ENCODE results near the gene TMEM95. TPM values are rescaled to one million over a fixed set of nuclear protein-coding genes. Genes with fewer than 3 reads are reported as not detected.

The TMEM95 gene
- total and polyA plus RNA-seq, 2 experiments from 2014 or later, result not detected

DNA sequence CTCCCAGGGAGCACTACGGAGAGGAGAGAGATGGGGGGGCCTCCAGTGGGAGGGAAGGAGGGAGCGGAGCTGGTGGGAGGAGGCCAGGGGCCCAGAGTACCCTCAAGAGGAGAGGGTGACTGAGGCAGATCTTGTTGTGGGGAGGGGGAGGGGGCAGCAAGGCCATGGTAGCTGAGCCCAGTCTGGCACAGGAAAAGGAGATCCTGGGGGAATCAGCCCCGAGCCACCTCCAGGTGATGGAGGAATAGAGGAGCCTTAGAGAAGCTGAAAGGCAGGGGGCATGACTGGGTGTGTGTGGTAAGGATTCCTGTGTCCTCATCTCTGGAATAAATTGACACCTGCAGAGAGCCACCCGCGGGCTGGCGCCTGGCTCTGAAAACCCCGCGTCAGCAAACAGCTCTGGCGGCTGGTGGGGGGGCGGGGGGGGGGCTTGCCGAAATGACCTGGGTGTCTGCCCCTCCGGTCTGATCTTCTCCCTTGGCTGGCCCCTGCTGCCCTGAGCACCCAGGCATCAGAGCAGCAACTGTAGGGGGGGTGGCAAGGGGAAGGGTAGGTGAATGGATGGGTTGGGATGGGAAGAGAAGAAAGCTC is 51.4 kb downstream of the TMEM95 start:
- H3K36me3 ChIP-seq (ENCODE audit: insufficient read depth), result peaks cover 3% of the 10 kb centered on the region; the same call in 1 of the 2 replicates
- H3K27ac ChIP-seq (ENCODE audit: low read depth), result no peak overlapping the region
- Mint-ChIP-seq H3K27ac (no peak overlapping the region), H3K36me3 (ENCODE audit: low read depth) (peaks cover 26% of the 10 kb centered on the region), H3K27me3 (ENCODE audit: insufficient read depth, low read depth, poor library complexity) (peaks cover 18% of the 10 kb centered on the region), H3K9me3 (no peaks in the 10 kb centered on the region), H3K4me3 (peak overlapping the region; percentile 93), H3K4me1 (peaks cover 28% of the 10 kb centered on the region)
- ATAC-seq (no peak), DNase-seq (ENCODE audit: low spot score) (peak; percentile 56)
- H3K4me1 ChIP-seq (ENCODE audit: insufficient read depth), result peaks cover 28% of the 10 kb centered on the region
- peaks cover 8% of the 10 kb centered on the region for H4K20me1 ChIP-seq (replicated peaks; ENCODE audit: insufficient read depth)
- H3F3A ChIP-seq (replicated peaks; ENCODE audit: low read depth), result peaks cover 24% of the 10 kb centered on the region
- H3K9me2 ChIP-seq (ENCODE audit: insufficient read depth), result no peaks in the 10 kb centered on the region
- H3K4me3 ChIP-seq, result peak overlapping the region; percentile 90
- peaks cover 14% of the 10 kb centered on the region for H3K79me2 ChIP-seq (replicated peaks; ENCODE audit: insufficient read depth)
- no peak overlapping the region for H2AFZ ChIP-seq
- H3K27me3 ChIP-seq (ENCODE audit: insufficient read depth), result no peaks in the 10 kb centered on the region
- H3K4me2 ChIP-seq, result peak overlapping the region; percentile 99
- TF ChIP-seq, protein P1, sequence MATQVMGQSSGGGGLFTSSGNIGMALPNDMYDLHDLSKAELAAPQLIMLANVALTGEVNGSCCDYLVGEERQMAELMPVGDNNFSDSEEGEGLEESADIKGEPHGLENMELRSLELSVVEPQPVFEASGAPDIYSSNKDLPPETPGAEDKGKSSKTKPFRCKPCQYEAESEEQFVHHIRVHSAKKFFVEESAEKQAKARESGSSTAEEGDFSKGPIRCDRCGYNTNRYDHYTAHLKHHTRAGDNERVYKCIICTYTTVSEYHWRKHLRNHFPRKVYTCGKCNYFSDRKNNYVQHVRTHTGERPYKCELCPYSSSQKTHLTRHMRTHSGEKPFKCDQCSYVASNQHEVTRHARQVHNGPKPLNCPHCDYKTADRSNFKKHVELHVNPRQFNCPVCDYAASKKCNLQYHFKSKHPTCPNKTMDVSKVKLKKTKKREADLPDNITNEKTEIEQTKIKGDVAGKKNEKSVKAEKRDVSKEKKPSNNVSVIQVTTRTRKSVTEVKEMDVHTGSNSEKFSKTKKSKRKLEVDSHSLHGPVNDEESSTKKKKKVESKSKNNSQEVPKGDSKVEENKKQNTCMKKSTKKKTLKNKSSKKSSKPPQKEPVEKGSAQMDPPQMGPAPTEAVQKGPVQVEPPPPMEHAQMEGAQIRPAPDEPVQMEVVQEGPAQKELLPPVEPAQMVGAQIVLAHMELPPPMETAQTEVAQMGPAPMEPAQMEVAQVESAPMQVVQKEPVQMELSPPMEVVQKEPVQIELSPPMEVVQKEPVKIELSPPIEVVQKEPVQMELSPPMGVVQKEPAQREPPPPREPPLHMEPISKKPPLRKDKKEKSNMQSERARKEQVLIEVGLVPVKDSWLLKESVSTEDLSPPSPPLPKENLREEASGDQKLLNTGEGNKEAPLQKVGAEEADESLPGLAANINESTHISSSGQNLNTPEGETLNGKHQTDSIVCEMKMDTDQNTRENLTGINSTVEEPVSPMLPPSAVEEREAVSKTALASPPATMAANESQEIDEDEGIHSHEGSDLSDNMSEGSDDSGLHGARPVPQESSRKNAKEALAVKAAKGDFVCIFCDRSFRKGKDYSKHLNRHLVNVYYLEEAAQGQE (IDR thresholded peaks at IDR 0.05; ENCODE audit: unreplicated experiment), result no peak
- TF ChIP-seq STAT1 (IDR thresholded peaks at IDR 0.05; ENCODE audit: unreplicated experiment) (no peak), ZNF331 (CRISPR knock-in tag; IDR thresholded peaks at IDR 0.05; ENCODE audit: low read depth) (no peak), ZNF114 (CRISPR knock-in tag; IDR thresholded peaks at IDR 0.05) (no peak), EZH2phosphoT487 (IDR thresholded peaks at IDR 0.05; ENCODE audit: unreplicated experiment) (no peak)
- TF ChIP-seq, protein P2, sequence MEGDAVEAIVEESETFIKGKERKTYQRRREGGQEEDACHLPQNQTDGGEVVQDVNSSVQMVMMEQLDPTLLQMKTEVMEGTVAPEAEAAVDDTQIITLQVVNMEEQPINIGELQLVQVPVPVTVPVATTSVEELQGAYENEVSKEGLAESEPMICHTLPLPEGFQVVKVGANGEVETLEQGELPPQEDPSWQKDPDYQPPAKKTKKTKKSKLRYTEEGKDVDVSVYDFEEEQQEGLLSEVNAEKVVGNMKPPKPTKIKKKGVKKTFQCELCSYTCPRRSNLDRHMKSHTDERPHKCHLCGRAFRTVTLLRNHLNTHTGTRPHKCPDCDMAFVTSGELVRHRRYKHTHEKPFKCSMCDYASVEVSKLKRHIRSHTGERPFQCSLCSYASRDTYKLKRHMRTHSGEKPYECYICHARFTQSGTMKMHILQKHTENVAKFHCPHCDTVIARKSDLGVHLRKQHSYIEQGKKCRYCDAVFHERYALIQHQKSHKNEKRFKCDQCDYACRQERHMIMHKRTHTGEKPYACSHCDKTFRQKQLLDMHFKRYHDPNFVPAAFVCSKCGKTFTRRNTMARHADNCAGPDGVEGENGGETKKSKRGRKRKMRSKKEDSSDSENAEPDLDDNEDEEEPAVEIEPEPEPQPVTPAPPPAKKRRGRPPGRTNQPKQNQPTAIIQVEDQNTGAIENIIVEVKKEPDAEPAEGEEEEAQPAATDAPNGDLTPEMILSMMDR (conservative IDR thresholded peaks at IDR 0.05; ENCODE audit: low read depth in 2 of 2), result no peak

Small RNAs within 50 kb of the gene (small RNA-seq; reads per million reads assigned to genes)
- not detected for gene AC026954.2 (ENCODE audit: low replicate concordance)

Other genes starting within 250 kb of the TMEM95 start
Only the 30 nearest of the 36 such genes appear.
- gene ASGR1, start 175.8 kb upstream of the TMEM95 start, total RNA-seq (2014; rRNA removed; shearing (Covaris generic)), result 5.3 and 9.0 TPM in 2 replicates
- gene ASGR1, start 175.8 kb upstream of the TMEM95 start, polyA plus RNA-seq (2016; fragmentation: Nextera tagmentation; extraction: Ambion mirVana), result 5.9 and 8.3 TPM in 2 replicates
- 28.7 and 31.0 TPM in 2 replicates for gene DLG4, start 135.3 kb upstream of the TMEM95 start, total RNA-seq (2014; rRNA removed; shearing (Covaris generic))
- 7.7 and 11.1 TPM in 2 replicates for gene DLG4, start 135.3 kb upstream of the TMEM95 start, polyA plus RNA-seq (2016; fragmentation: Nextera tagmentation; extraction: Ambion mirVana)
- 108 and 152 TPM in 2 replicates for gene ACADVL, start 135.2 kb upstream of the TMEM95 start, total RNA-seq (2014; rRNA removed; shearing (Covaris generic))
- gene ACADVL, start 135.2 kb upstream of the TMEM95 start, polyA plus RNA-seq (2016; fragmentation: Nextera tagmentation; extraction: Ambion mirVana), result 139 and 156 TPM in 2 replicates
- gene DVL2, start 120.6 kb upstream of the TMEM95 start, total RNA-seq (2014; rRNA removed; shearing (Covaris generic)), result 53.9 and 80.6 TPM in 2 replicates
- gene DVL2, start 120.6 kb upstream of the TMEM95 start, polyA plus RNA-seq (2016; fragmentation: Nextera tagmentation; extraction: Ambion mirVana), result 17.6 and 19.7 TPM in 2 replicates
- 33.2 and 51.0 TPM in 2 replicates for gene PHF23, start 115.7 kb upstream of the TMEM95 start, total RNA-seq (2014; rRNA removed; shearing (Covaris generic))
- gene PHF23, start 115.7 kb upstream of the TMEM95 start, polyA plus RNA-seq (2016; fragmentation: Nextera tagmentation; extraction: Ambion mirVana), result 35.4 and 36.6 TPM in 2 replicates
- 88.8 and 128 TPM in 2 replicates for gene GABARAP, start 112.7 kb upstream of the TMEM95 start, total RNA-seq (2014; rRNA removed; shearing (Covaris generic))
- 497 and 520 TPM in 2 replicates for gene GABARAP, start 112.7 kb upstream of the TMEM95 start, polyA plus RNA-seq (2016; fragmentation: Nextera tagmentation; extraction: Ambion mirVana)
- gene CTDNEP1, start 103.4 kb upstream of the TMEM95 start, total RNA-seq (2014; rRNA removed; shearing (Covaris generic)), result 93.4 and 109 TPM in 2 replicates
- gene CTDNEP1, start 103.4 kb upstream of the TMEM95 start, polyA plus RNA-seq (2016; fragmentation: Nextera tagmentation; extraction: Ambion mirVana), result 48.1 and 55.2 TPM in 2 replicates
- 23.2 and 41.4 TPM in 2 replicates for gene ELP5, start 102.9 kb upstream of the TMEM95 start, total RNA-seq (2014; rRNA removed; shearing (Covaris generic))
- 38.3 and 40.9 TPM in 2 replicates for gene ELP5, start 102.9 kb upstream of the TMEM95 start, polyA plus RNA-seq (2016; fragmentation: Nextera tagmentation; extraction: Ambion mirVana)
- 111 and 117 TPM in 2 replicates for gene CLDN7, start 92.7 kb upstream of the TMEM95 start, total RNA-seq (2014; rRNA removed; shearing (Covaris generic))
- 46.1 and 50.7 TPM in 2 replicates for gene CLDN7, start 92.7 kb upstream of the TMEM95 start, polyA plus RNA-seq (2016; fragmentation: Nextera tagmentation; extraction: Ambion mirVana)
- 10.2 and 13.6 TPM in 2 replicates for gene SLC2A4, start 73.4 kb upstream of the TMEM95 start, total RNA-seq (2014; rRNA removed; shearing (Covaris generic))
- 6.3 and 6.9 TPM in 2 replicates for gene SLC2A4, start 73.4 kb upstream of the TMEM95 start, polyA plus RNA-seq (2016; fragmentation: Nextera tagmentation; extraction: Ambion mirVana)
- gene YBX2, start 60.5 kb upstream of the TMEM95 start, total RNA-seq (2014; rRNA removed; shearing (Covaris generic)), result 20.6 and 36.5 TPM in 2 replicates
- gene YBX2, start 60.5 kb upstream of the TMEM95 start, polyA plus RNA-seq (2016; fragmentation: Nextera tagmentation; extraction: Ambion mirVana), result 22.1 and 22.5 TPM in 2 replicates
- gene EIF5A, start 47.5 kb upstream of the TMEM95 start, total RNA-seq (2014; rRNA removed; shearing (Covaris generic)), result 791 and 833 TPM in 2 replicates
- 1,562 and 1,621 TPM in 2 replicates for gene EIF5A, start 47.5 kb upstream of the TMEM95 start, polyA plus RNA-seq (2016; fragmentation: Nextera tagmentation; extraction: Ambion mirVana)
- gene GPS2, start 39.8 kb upstream of the TMEM95 start, total RNA-seq (2014; rRNA removed; shearing (Covaris generic)), result 64.8 and 83.4 TPM in 2 replicates
- 117 and 122 TPM in 2 replicates for gene GPS2, start 39.8 kb upstream of the TMEM95 start, polyA plus RNA-seq (2016; fragmentation: Nextera tagmentation; extraction: Ambion mirVana)
- 36.8 and 42.3 TPM in 2 replicates for gene NEURL4, start 25.8 kb upstream of the TMEM95 start, total RNA-seq (2014; rRNA removed; shearing (Covaris generic))
- 6.3 and 6.7 TPM in 2 replicates for gene NEURL4, start 25.8 kb upstream of the TMEM95 start, polyA plus RNA-seq (2016; fragmentation: Nextera tagmentation; extraction: Ambion mirVana)
- gene ACAP1, start 18.6 kb upstream of the TMEM95 start, total RNA-seq (2014; rRNA removed; shearing (Covaris generic)), result 30.7 and 35.8 TPM in 2 replicates
- gene ACAP1, start 18.6 kb upstream of the TMEM95 start, polyA plus RNA-seq (2016; fragmentation: Nextera tagmentation; extraction: Ambion mirVana), result 40.1 and 43.9 TPM in 2 replicates
- gene KCTD11, start 3.0 kb upstream of the TMEM95 start, total RNA-seq (2014; rRNA removed; shearing (Covaris generic)), result 7.7 and 8.8 TPM in 2 replicates
- gene KCTD11, start 3.0 kb upstream of the TMEM95 start, polyA plus RNA-seq (2016; fragmentation: Nextera tagmentation; extraction: Ambion mirVana), result 2.2 and 2.3 TPM in 2 replicates
- gene TNK1, start 25.9 kb downstream of the TMEM95 start, total RNA-seq (2014; rRNA removed; shearing (Covaris generic)), result 8.9 and 15.0 TPM in 2 replicates
- 6.1 TPM in 2 replicates for gene TNK1, start 25.9 kb downstream of the TMEM95 start, polyA plus RNA-seq (2016; fragmentation: Nextera tagmentation; extraction: Ambion mirVana)
- gene PLSCR3, start 39.4 kb downstream of the TMEM95 start, total RNA-seq (2014; rRNA removed; shearing (Covaris generic)), result 34.3 and 41.7 TPM in 2 replicates
- gene PLSCR3, start 39.4 kb downstream of the TMEM95 start, polyA plus RNA-seq (2016; fragmentation: Nextera tagmentation; extraction: Ambion mirVana), result 29.5 and 30.0 TPM in 2 replicates
- gene TMEM256, start 48.9 kb downstream of the TMEM95 start, total RNA-seq (2014; rRNA removed; shearing (Covaris generic)), result 127 and 138 TPM in 2 replicates
- gene TMEM256, start 48.9 kb downstream of the TMEM95 start, polyA plus RNA-seq (2016; fragmentation: Nextera tagmentation; extraction: Ambion mirVana), result 197 and 227 TPM in 2 replicates
- 26.8 and 38.7 TPM in 2 replicates for gene NLGN2, start 52.7 kb downstream of the TMEM95 start, total RNA-seq (2014; rRNA removed; shearing (Covaris generic))
- gene NLGN2, start 52.7 kb downstream of the TMEM95 start, polyA plus RNA-seq (2016; fragmentation: Nextera tagmentation; extraction: Ambion mirVana), result 14.4 TPM in 2 replicates
- gene SPEM1, start 65.2 kb downstream of the TMEM95 start, total RNA-seq (2014; rRNA removed; shearing (Covaris generic)), result not detected in 2 replicates
- not detected in 2 replicates for gene SPEM1, start 65.2 kb downstream of the TMEM95 start, polyA plus RNA-seq (2016; fragmentation: Nextera tagmentation; extraction: Ambion mirVana)
- not detected in 2 replicates for gene SPEM2, start 70.5 kb downstream of the TMEM95 start, total RNA-seq (2014; rRNA removed; shearing (Covaris generic))
- not detected in 2 replicates for gene SPEM2, start 70.5 kb downstream of the TMEM95 start, polyA plus RNA-seq (2016; fragmentation: Nextera tagmentation; extraction: Ambion mirVana)
- gene SPEM3, start 73.7 kb downstream of the TMEM95 start, total RNA-seq (2014; rRNA removed; shearing (Covaris generic)), result not detected in 2 replicates
- gene SPEM3, start 73.7 kb downstream of the TMEM95 start, polyA plus RNA-seq (2016; fragmentation: Nextera tagmentation; extraction: Ambion mirVana), result not detected in 2 replicates
- gene TMEM102, start 80.3 kb downstream of the TMEM95 start, total RNA-seq (2014; rRNA removed; shearing (Covaris generic)), result 15.1 and 23.2 TPM in 2 replicates
- 6.1 and 6.4 TPM in 2 replicates for gene TMEM102, start 80.3 kb downstream of the TMEM95 start, polyA plus RNA-seq (2016; fragmentation: Nextera tagmentation; extraction: Ambion mirVana)
- 16.6 TPM in 2 replicates for gene FGF11, start 84.4 kb downstream of the TMEM95 start, total RNA-seq (2014; rRNA removed; shearing (Covaris generic))
- gene FGF11, start 84.4 kb downstream of the TMEM95 start, polyA plus RNA-seq (2016; fragmentation: Nextera tagmentation; extraction: Ambion mirVana), result 11.1 and 13.3 TPM in 2 replicates
- 11.2 and 12.0 TPM in 2 replicates for gene CHRNB1, start 89.9 kb downstream of the TMEM95 start, total RNA-seq (2014; rRNA removed; shearing (Covaris generic))
- 10.0 and 11.1 TPM in 2 replicates for gene CHRNB1, start 89.9 kb downstream of the TMEM95 start, polyA plus RNA-seq (2016; fragmentation: Nextera tagmentation; extraction: Ambion mirVana)
- gene ZBTB4, start 124.5 kb downstream of the TMEM95 start, total RNA-seq (2014; rRNA removed; shearing (Covaris generic)), result 6.9 and 11.2 TPM in 2 replicates
- gene ZBTB4, start 124.5 kb downstream of the TMEM95 start, polyA plus RNA-seq (2016; fragmentation: Nextera tagmentation; extraction: Ambion mirVana), result 3.6 and 4.2 TPM in 2 replicates
- gene SLC35G6, start 126.3 kb downstream of the TMEM95 start, total RNA-seq (2014; rRNA removed; shearing (Covaris generic)), result not detected in 2 replicates
- gene SLC35G6, start 126.3 kb downstream of the TMEM95 start, polyA plus RNA-seq (2016; fragmentation: Nextera tagmentation; extraction: Ambion mirVana), result 0.16 TPM in 1 of 2 replicates, not detected in the other
- 136 and 151 TPM in 2 replicates for gene POLR2A, start 129.2 kb downstream of the TMEM95 start, total RNA-seq (2014; rRNA removed; shearing (Covaris generic))
- gene POLR2A, start 129.2 kb downstream of the TMEM95 start, polyA plus RNA-seq (2016; fragmentation: Nextera tagmentation; extraction: Ambion mirVana), result 56.8 and 58.1 TPM in 2 replicates
- gene TNFSF12, start 193.9 kb downstream of the TMEM95 start, total RNA-seq (2014; rRNA removed; shearing (Covaris generic)), result 1.6 and 6.0 TPM in 2 replicates
- gene TNFSF12, start 193.9 kb downstream of the TMEM95 start, polyA plus RNA-seq (2016; fragmentation: Nextera tagmentation; extraction: Ambion mirVana), result 3.5 and 5.1 TPM in 2 replicates

All from GM23338 (cell line).